ENCODE results near the gene AKR1C8.

DNA sequence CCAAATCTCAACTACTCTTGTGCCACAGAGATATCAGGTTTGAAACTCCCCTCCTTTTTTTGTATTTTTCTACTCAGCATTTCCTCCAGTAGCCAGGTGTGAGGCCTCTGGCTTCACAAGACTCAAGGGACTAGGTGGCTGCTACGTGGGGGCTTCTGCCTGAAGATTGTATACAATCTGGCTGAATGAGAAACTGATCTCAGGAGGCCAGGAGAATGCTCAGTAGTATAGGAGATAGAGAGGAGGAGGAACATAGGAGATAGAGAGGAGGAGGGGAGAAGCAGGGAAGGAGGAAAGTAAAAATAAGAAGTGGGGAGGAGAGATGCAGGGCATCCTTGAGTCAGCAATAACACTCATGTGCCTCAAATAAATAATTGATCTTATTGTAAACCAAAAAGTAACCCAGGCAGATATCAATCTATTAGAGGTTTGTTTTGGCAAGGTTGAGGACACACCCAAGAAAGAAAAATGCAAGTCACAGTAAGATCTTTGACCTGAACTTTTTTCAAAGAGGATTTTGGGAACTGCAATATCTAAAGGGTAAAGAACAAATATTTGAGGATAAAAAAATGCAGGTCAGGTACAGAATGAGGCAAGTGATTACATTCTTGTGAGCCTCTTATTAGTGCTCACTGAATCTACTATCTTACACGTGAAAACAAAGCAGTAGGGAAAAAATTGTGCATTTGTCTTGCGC, 36.8 kb downstream of the AKR1C8 start:
- no peak for TF ChIP-seq EZH2 (IDR thresholded peaks at IDR 0.05; ENCODE audit: borderline replicate concordance, insufficient read depth, low read length, poor library complexity, severe bottlenecking)
- TF ChIP-seq, protein P1, sequence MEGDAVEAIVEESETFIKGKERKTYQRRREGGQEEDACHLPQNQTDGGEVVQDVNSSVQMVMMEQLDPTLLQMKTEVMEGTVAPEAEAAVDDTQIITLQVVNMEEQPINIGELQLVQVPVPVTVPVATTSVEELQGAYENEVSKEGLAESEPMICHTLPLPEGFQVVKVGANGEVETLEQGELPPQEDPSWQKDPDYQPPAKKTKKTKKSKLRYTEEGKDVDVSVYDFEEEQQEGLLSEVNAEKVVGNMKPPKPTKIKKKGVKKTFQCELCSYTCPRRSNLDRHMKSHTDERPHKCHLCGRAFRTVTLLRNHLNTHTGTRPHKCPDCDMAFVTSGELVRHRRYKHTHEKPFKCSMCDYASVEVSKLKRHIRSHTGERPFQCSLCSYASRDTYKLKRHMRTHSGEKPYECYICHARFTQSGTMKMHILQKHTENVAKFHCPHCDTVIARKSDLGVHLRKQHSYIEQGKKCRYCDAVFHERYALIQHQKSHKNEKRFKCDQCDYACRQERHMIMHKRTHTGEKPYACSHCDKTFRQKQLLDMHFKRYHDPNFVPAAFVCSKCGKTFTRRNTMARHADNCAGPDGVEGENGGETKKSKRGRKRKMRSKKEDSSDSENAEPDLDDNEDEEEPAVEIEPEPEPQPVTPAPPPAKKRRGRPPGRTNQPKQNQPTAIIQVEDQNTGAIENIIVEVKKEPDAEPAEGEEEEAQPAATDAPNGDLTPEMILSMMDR (IDR thresholded peaks at IDR 0.05; ENCODE audit: poor library complexity, severe bottlenecking), result no peak
- no peak for TF ChIP-seq POLR2AphosphoS5 (IDR thresholded peaks at IDR 0.05)
- TF ChIP-seq, protein P2, sequence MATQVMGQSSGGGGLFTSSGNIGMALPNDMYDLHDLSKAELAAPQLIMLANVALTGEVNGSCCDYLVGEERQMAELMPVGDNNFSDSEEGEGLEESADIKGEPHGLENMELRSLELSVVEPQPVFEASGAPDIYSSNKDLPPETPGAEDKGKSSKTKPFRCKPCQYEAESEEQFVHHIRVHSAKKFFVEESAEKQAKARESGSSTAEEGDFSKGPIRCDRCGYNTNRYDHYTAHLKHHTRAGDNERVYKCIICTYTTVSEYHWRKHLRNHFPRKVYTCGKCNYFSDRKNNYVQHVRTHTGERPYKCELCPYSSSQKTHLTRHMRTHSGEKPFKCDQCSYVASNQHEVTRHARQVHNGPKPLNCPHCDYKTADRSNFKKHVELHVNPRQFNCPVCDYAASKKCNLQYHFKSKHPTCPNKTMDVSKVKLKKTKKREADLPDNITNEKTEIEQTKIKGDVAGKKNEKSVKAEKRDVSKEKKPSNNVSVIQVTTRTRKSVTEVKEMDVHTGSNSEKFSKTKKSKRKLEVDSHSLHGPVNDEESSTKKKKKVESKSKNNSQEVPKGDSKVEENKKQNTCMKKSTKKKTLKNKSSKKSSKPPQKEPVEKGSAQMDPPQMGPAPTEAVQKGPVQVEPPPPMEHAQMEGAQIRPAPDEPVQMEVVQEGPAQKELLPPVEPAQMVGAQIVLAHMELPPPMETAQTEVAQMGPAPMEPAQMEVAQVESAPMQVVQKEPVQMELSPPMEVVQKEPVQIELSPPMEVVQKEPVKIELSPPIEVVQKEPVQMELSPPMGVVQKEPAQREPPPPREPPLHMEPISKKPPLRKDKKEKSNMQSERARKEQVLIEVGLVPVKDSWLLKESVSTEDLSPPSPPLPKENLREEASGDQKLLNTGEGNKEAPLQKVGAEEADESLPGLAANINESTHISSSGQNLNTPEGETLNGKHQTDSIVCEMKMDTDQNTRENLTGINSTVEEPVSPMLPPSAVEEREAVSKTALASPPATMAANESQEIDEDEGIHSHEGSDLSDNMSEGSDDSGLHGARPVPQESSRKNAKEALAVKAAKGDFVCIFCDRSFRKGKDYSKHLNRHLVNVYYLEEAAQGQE (IDR thresholded peaks at IDR 0.05; ENCODE audit: borderline replicate concordance), result no peak
- TF ChIP-seq SMC3 (conservative IDR thresholded peaks at IDR 0.05; ENCODE audit: poor library complexity), result no peak
